ENCODE results near the gene ANKS3. TPM values are rescaled to one million over a fixed set of nuclear protein-coding genes. Genes with fewer than 3 reads are reported as not detected.
A peak's percentile ranks its signal among the peaks of the same experiment; 100 is the strongest.

Gene ANKS3
- polyA plus RNA-seq, 3 donors = 0.59 to 13.7 (median 0.95) TPM

- Mint-ChIP-seq H3K36me3 (peaks cover 0 to 11% of the 10 kb centered on the region in 2 donors), H3K9me3 (peaks cover 0 to 1% (median 0%) of the 10 kb centered on the region in 7 donors), H3K27me3 (ENCODE audit: low read depth in 3 of 3) (peaks cover 1 to 5% (median 2%) of the 10 kb centered on the region in 3 donors), H3K4me1 (peaks cover 34% of the 10 kb centered on the region), H3K27ac (peak overlapping the region in 4 of 7 donors; percentile 47 to 96 (median 78)), H3K4me3 (peak overlapping the region; percentile 88 to 97)
- intact Hi-C loops (cut with micrococcal nuclease) = loop anchor here (2.0 to 5.0 kb wide), 2 partner anchors 32 to 33 kb away; partner anchors contain the start of gene ROGDI (in 1 of the 2)
- Histone ChIP-seq H3K4me1 (ENCODE audit: control insufficient read depth in 1 of 2, insufficient read depth in 2 of 2, low read length in 2 of 2) (peaks cover 25 to 40% of the 10 kb centered on the region in 2 donors), H3K27me3 (ENCODE audit: control insufficient read depth in 2 of 2, insufficient read depth in 2 of 2, low read length in 2 of 2) (no peaks in the 10 kb centered on the region), H3K9ac (ENCODE audit: insufficient read depth, low read length, poor library complexity, severe bottlenecking) (no peak overlapping the region), H3K27ac (ENCODE audit: low read depth in 1 of 2, low read length in 2 of 2) (no peak overlapping the region), H3K9me3 (replicated peaks in 1 of 2; ENCODE audit: control insufficient read depth in 1 of 2, insufficient read depth in 1 of 2, low read length in 2 of 2) (no peaks in the 10 kb centered on the region), H2AFZ (ENCODE audit: insufficient read depth, low read depth, low read length, poor library complexity, severe bottlenecking) (peak overlapping the region; percentile 84), H3K79me2 (ENCODE audit: insufficient read depth, low read length) (peaks cover 16% of the 10 kb centered on the region), H3K4me3 (replicated peaks in 1 of 3; ENCODE audit: low read depth in 2 of 3, low read length in 3 of 3) (peak overlapping the region in 2 of 3 experiments; percentile 68 to 82), H4K20me1 (ENCODE audit: insufficient read depth, low read length) (no peaks in the 10 kb centered on the region), H3K36me3 (replicated peaks in 1 of 2; ENCODE audit: control insufficient read depth in 1 of 2, insufficient read depth in 2 of 2, low read length in 2 of 2) (peaks cover 0 to 3% of the 10 kb centered on the region in 2 donors), H3K4me2 (replicated peaks; ENCODE audit: extremely low read depth, low read length, poor library complexity, severe bottlenecking) (peak overlapping the region; percentile 87)
- TF ChIP-seq CTCF (IDR thresholded peaks at IDR 0.05) = no peak
- WGBS (ENCODE audit: insufficient coverage) = 60% methylated on average over 7 of the region's 7 CpGs
- DNase-seq = no peak
These were observed 35.2 kb upstream of the ANKS3 start for GRCh38 chr16:4769306-4769638.

GRCh38 chr16:4768549-4769305 lies 34.7 kb upstream of the ANKS3 start:
- peak; percentile 82 to 91 (median 82) for DNase-seq
- peak overlapping the region; percentile 87 for H3K4me2 ChIP-seq (replicated peaks; ENCODE audit: extremely low read depth, low read length, poor library complexity, severe bottlenecking)
- H2AFZ ChIP-seq (ENCODE audit: insufficient read depth, low read depth, low read length, poor library complexity, severe bottlenecking) = peak overlapping the region; percentile 84
- no peaks in the 10 kb centered on the region for H3K9me3 ChIP-seq (replicated peaks in 1 of 2; ENCODE audit: control insufficient read depth in 1 of 2, insufficient read depth in 1 of 2, low read length in 2 of 2)
- peaks cover 25 to 36% of the 10 kb centered on the region in 2 donors for H3K4me1 ChIP-seq (ENCODE audit: control insufficient read depth in 1 of 2, insufficient read depth in 2 of 2, low read length in 2 of 2)
- H3K4me3 ChIP-seq (replicated peaks in 1 of 3; ENCODE audit: low read depth in 2 of 3, low read length in 3 of 3) = peak overlapping the region; percentile 62 to 82 (median 68)
- Mint-ChIP-seq H3K36me3 (peaks cover 3 to 16% of the 10 kb centered on the region in 2 donors), H3K27me3 (ENCODE audit: low read depth in 3 of 3) (peaks cover 1 to 5% (median 2%) of the 10 kb centered on the region in 3 donors), H3K9me3 (no peaks in the 10 kb centered on the region), H3K4me3 (peak overlapping the region; percentile 88 to 97), H3K27ac (peak overlapping the region; percentile 88 to 96 (median 93)), H3K4me1 (peaks cover 32% of the 10 kb centered on the region)
- peaks cover 16% of the 10 kb centered on the region for H3K79me2 ChIP-seq (ENCODE audit: insufficient read depth, low read length)
- TF ChIP-seq CTCF (IDR thresholded peaks at IDR 0.05) = no peak
- H3K36me3 ChIP-seq (replicated peaks in 1 of 2; ENCODE audit: control insufficient read depth in 1 of 2, insufficient read depth in 2 of 2, low read length in 2 of 2) = peaks cover 4 to 5% of the 10 kb centered on the region in 2 donors
- H3K27ac ChIP-seq (ENCODE audit: low read depth in 1 of 2, low read length in 2 of 2) = peak overlapping the region; percentile 32 to 78
- H3K27me3 ChIP-seq (ENCODE audit: control insufficient read depth in 2 of 2, insufficient read depth in 2 of 2, low read length in 2 of 2) = no peaks in the 10 kb centered on the region
- WGBS (ENCODE audit: insufficient coverage) = 1% methylated on average over 29 of the region's 48 CpGs
- no peaks in the 10 kb centered on the region for H4K20me1 ChIP-seq (ENCODE audit: insufficient read depth, low read length)
- peak overlapping the region; percentile 52 for H3K9ac ChIP-seq (ENCODE audit: insufficient read depth, low read length, poor library complexity, severe bottlenecking)
- intact Hi-C loops (cut with micrococcal nuclease) = loop anchor here (2.0 to 5.0 kb wide), 2 partner anchors 32 to 34 kb away; partner anchors contain the start of gene ROGDI (in 1 of the 2)
